IMR-90 (cell line): ENCODE measurements around the gene DCHS1. TPM values are rescaled to one million over a fixed set of nuclear protein-coding genes. Genes with fewer than 3 reads are reported as not detected.

Experiments used
- ATAC-seq: fragments of 200-7000 bp; cut with Tn5 transposase; 2 replicates; pipeline ENCODE4 v1.9.1; 2020; ENCODE audit warnings: low read depth, mild to moderate bottlenecking, moderate library complexity
- BruUV-seq: library from RNA; stranded (reverse); fragments of 400-500 nt; replicated peaks from 2 replicates; lab custom pipeline; 2021; lab: Mats Ljungman, UMichigan
- CTCF ChIA-PET: fragments of 300-600 bp; formaldehyde crosslinking; extraction: SDS; loops from one replicate; lab custom pipeline; 2021; ENCODE audit warnings: antibody characterized with exemption; lab: Yijun Ruan, JAX
- POLR2A ChIA-PET: fragments of 300-600 bp; sonication (Branson Sonifier 250); formaldehyde crosslinking; loops from one replicate; lab custom pipeline; 2022; ENCODE audit warnings: antibody characterized with exemption; ENCODE audit not compliant: unreplicated experiment; lab: Charles Lee
- DNase-seq: peaks from one replicate; pipeline ENCODE4 v3.0.0; 2013
- H2AFZ ChIP-seq: replicated peaks from 2 replicates; pipeline ENCODE3; 2013; ENCODE audit warnings: low read length, mild to moderate bottlenecking; ENCODE audit not compliant: poor library complexity
- H2AK5ac ChIP-seq: 2 replicates; pipeline ENCODE4 v1.6.1; 2013; ENCODE audit warnings: low read depth, low read length, inconsistent platforms
- H2AK9ac ChIP-seq: replicated peaks from 2 replicates; pipeline ENCODE3; 2013; ENCODE audit warnings: mild to moderate bottlenecking, low read depth, low read length, moderate library complexity; ENCODE audit not compliant: poor library complexity
- H2BK120ac ChIP-seq: 2 replicates; pipeline ENCODE4 v1.6.1; 2013; ENCODE audit warnings: low read depth, low read length, inconsistent platforms
- H2BK15ac ChIP-seq: 3 replicates; pipeline ENCODE4 v1.6.1; 2013; ENCODE audit warnings: low read depth, low read length, inconsistent platforms
- H2BK20ac ChIP-seq: 2 replicates; pipeline ENCODE4 v1.6.1; 2013; ENCODE audit warnings: low read depth, mild to moderate bottlenecking, inconsistent platforms, low read length, moderate library complexity
- H2BK5ac ChIP-seq: 2 replicates; pipeline ENCODE4 v1.6.1; 2013; ENCODE audit warnings: mild to moderate bottlenecking, low read depth, low read length, inconsistent platforms; ENCODE audit not compliant: poor library complexity, severe bottlenecking
- H3K14ac ChIP-seq: replicated peaks from 2 replicates; pipeline ENCODE4 v1.6.1; 2013; ENCODE audit warnings: low read depth, low read length, inconsistent platforms
- H3K18ac ChIP-seq: 2 replicates; pipeline ENCODE4 v1.6.1; 2013; ENCODE audit warnings: low read depth, low read length, control low read depth
- H3K23ac ChIP-seq: 2 replicates; pipeline ENCODE4 v1.6.1; 2013; ENCODE audit warnings: low read depth, low read length, inconsistent platforms
- H3K27ac ChIP-seq: 2 replicates; pipeline ENCODE4 v1.5.1; 2013; ENCODE audit warnings: mild to moderate bottlenecking, control low read depth, low read length; ENCODE audit not compliant: insufficient read depth
- H3K27me3 ChIP-seq: 2 replicates; pipeline ENCODE4 v1.6.1; 2013; ENCODE audit warnings: low read length; ENCODE audit not compliant: control insufficient read depth, insufficient read depth
- H3K36me3 ChIP-seq: 2 replicates; pipeline ENCODE4 v1.6.1; 2013; ENCODE audit warnings: low read length, mixed read lengths; ENCODE audit not compliant: control insufficient read depth, insufficient read depth
- H3K4ac ChIP-seq: 2 replicates; pipeline ENCODE4 v1.6.1; 2013; ENCODE audit warnings: low read depth, low read length, inconsistent platforms
- H3K4me1 ChIP-seq: 2 replicates; pipeline ENCODE4 v1.6.1; 2013; ENCODE audit warnings: low read length, mixed read lengths; ENCODE audit not compliant: control insufficient read depth, insufficient read depth
- H3K4me2 ChIP-seq: 2 replicates; pipeline ENCODE4 v1.6.1; 2013; ENCODE audit warnings: low read depth, mild to moderate bottlenecking, control low read depth, low read length, moderate library complexity
- H3K4me3 ChIP-seq: 2 replicates; pipeline ENCODE4 v1.5.1; 2013; ENCODE audit warnings: low read depth, mild to moderate bottlenecking, control low read depth, low read length, moderate library complexity; ENCODE audit not compliant: insufficient read depth
- H3K56ac ChIP-seq: 2 replicates; pipeline ENCODE4 v1.6.1; 2013; ENCODE audit warnings: low read length, inconsistent platforms; ENCODE audit not compliant: insufficient read depth; ENCODE audit errors: extremely low read depth
- H3K79me1 ChIP-seq, 2 experiments: 2 replicates each; pipeline ENCODE4 v1.6.1; 2013; ENCODE audit warnings: low read length in 2 of 2, inconsistent platforms in 1 of 2, low read depth in 1 of 2
- H3K9ac ChIP-seq: 2 replicates; pipeline ENCODE4 v1.6.1; 2013; ENCODE audit warnings: low read depth, low read length, control low read depth
- H3K9me1 ChIP-seq: 2 replicates; pipeline ENCODE4 v1.6.1; 2013; ENCODE audit warnings: low read length, inconsistent platforms; ENCODE audit not compliant: insufficient read depth
- H3K9me3 ChIP-seq: 2 replicates; pipeline ENCODE4 v1.6.1; 2013; ENCODE audit warnings: low read length; ENCODE audit not compliant: control insufficient read depth, insufficient read depth
- H4K20me1 ChIP-seq: 2 replicates; pipeline ENCODE4 v1.6.1; 2013; ENCODE audit warnings: low read length, inconsistent platforms; ENCODE audit not compliant: insufficient read depth
- H4K5ac ChIP-seq: 2 replicates; pipeline ENCODE4 v1.6.1; 2013; ENCODE audit warnings: mild to moderate bottlenecking, low read depth, low read length, control low read depth
- H4K8ac ChIP-seq, 2 experiments: 2 replicates each; pipeline ENCODE4 v1.6.1; 2013; ENCODE audit warnings: low read depth in 2 of 2, low read length in 2 of 2, control low read depth in 1 of 2, inconsistent platforms in 1 of 2
- H4K91ac ChIP-seq: 2 replicates; pipeline ENCODE4 v1.6.1; 2013; ENCODE audit warnings: low read depth, low read length, inconsistent platforms; ENCODE audit not compliant: insufficient read depth
- BHLHE40 ChIP-seq: fragments of 150-350 bp; IDR thresholded peaks from 2 replicates; pipeline ENCODE4 v1.6.1; 2016; ENCODE audit warnings: mild to moderate bottlenecking, low read depth, low read length
- CEBPB ChIP-seq: IDR thresholded peaks from 2 replicates; pipeline ENCODE4 v1.6.1; 2012; ENCODE audit warnings: low read depth, low read length, improper control_type of control experiment
- CHD1 ChIP-seq: IDR thresholded peaks from 2 replicates; pipeline ENCODE4 v1.6.1; 2012; ENCODE audit warnings: low read depth, low read length, improper control_type of control experiment
- NFE2L2 ChIP-seq: fragments of 150-350 bp; IDR thresholded peaks from 2 replicates; pipeline ENCODE4 v1.6.1; 2016; ENCODE audit warnings: low read depth, mild to moderate bottlenecking, low read length
- POLR2A ChIP-seq: IDR thresholded peaks from 2 replicates; pipeline ENCODE4 v1.6.1; 2012; ENCODE audit warnings: mild to moderate bottlenecking, low read depth, low read length
- RAD21 ChIP-seq: IDR thresholded peaks from 2 replicates; pipeline ENCODE4 v1.6.1; 2012; ENCODE audit warnings: low read length, improper control_type of control experiment
- RCOR1 ChIP-seq: IDR thresholded peaks from 2 replicates; pipeline ENCODE4 v1.6.1; 2012; ENCODE audit warnings: mild to moderate bottlenecking, low read length, improper control_type of control experiment; ENCODE audit not compliant: insufficient replicate concordance
- SMC3 ChIP-seq: fragments of 150-350 bp; IDR thresholded peaks from 2 replicates; pipeline ENCODE4 v1.6.1; 2016; ENCODE audit warnings: low read depth, mild to moderate bottlenecking, antibody characterized with exemption, low read length, moderate library complexity
- WGBS, 2 experiments: methylation state at CpG; one replicate each; pipeline versions ENCODE4 v1.1.5 to v1.1.7; 2013; ENCODE audit warnings: missing lambda C conversion rate in 2 of 2; ENCODE audit not compliant: insufficient read length in 1 of 2; ENCODE audit errors: extremely low coverage in 2 of 2; 5-methylcytosine and 5-hydroxymethylcytosine counted together
- dilution Hi-C: fragments of 300-500 bp; cut with HindIII; formaldehyde crosslinking; loops from one replicate; pipeline ENCODE4 v1.14.3; 2018; ENCODE audit warnings: low sequenced_read_pairs; ENCODE audit not compliant: unreplicated experiment
- in situ Hi-C: fragments of 300-500 bp; cut with MboI; formaldehyde crosslinking; loops from 3 replicates; pipeline ENCODE4 v1.14.3; 2019; ENCODE audit warnings: low sequenced_read_pairs, inconsistent platforms, mixed read lengths
- intact Hi-C: fragments of 100-400 bp; cut with micrococcal nuclease; formaldehyde crosslinking; loops from 2 replicates; pipeline ENCODE4 v1.10.0; 2022
- polyA plus RNA-seq, 3 experiments: library from polyadenylated mRNA; depleted of rRNA; stranded (reverse); fragments of >200 nt; gene quantifications; 2 replicates each; pipeline ENCODE4 v1.2.3, GENCODE V29; 2012; ENCODE audit warnings: low replicate concordance in 1 of 3
- total RNA-seq: library from RNA; depleted of rRNA; stranded (reverse); fragments of >200 nt; gene quantifications from 2 replicates; pipeline ENCODE4 v1.2.3, GENCODE V29; 2012
- TF ChIP-seq, protein P1 (sequence below): fragments of 150-350 bp; IDR thresholded peaks from 2 replicates; pipeline ENCODE4 v1.6.1; 2017; ENCODE audit warnings: mild to moderate bottlenecking, antibody characterized with exemption, low read length, low read depth
- TF ChIP-seq, protein P2 (sequence below): conservative IDR thresholded peaks from 2 replicates; pipeline ENCODE4 v1.5.1; 2012; ENCODE audit warnings: mild to moderate bottlenecking, low read depth, low read length, improper control_type of control experiment

The DCHS1 gene
- total and polyA plus RNA-seq, 2 of the 4 experiments (the other 2 are of a cell fraction): 1.4 to 3.3 TPM

DNA sequence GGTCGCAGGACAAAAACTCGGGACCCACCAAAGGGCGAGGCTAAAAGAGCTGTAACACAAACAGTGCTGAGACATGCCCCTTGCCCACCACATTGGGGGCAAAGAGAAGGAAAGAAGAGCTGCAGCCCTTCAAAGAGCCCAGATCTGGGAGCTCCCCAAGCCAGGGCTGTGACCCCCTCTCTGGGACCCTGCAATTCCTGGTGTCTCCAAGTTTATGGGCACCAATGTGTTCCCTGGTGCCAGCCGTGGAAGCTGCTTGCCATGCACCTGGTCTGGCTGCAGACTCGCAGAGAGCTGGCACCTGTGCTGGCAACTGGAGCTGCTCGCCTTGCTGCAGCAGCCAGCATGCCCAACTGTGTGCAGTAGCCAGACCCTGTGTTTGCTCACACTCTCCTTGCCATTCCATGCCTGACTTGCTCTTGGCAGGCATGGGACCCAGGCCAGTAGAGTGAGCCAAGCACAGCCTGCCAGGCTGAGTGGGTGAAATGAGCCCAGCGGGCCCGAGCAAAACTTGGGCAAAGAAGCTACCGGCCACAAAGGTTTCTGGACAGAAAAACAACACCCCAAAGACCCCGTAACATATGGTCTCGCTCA lies 68.2 kb downstream of the DCHS1 start:
- no peaks in the 10 kb centered on the region for H3K27me3 ChIP-seq
- no peak overlapping the region for H2BK20ac ChIP-seq
- no peak overlapping the region for H2AK5ac ChIP-seq
- no peak overlapping the region for H3K4ac ChIP-seq
- ChIA-PET POLR2A (no interaction called here), CTCF (no interaction called here)
- no peaks in the 10 kb centered on the region for H3K9me1 ChIP-seq
- H3K27ac ChIP-seq: no peak overlapping the region
- no peak overlapping the region for H3K4me2 ChIP-seq
- H2BK5ac ChIP-seq: no peak overlapping the region
- H3K56ac ChIP-seq: no peak overlapping the region
- H2AK9ac ChIP-seq: no peak overlapping the region
- intact Hi-C loops: no loop called here
- no peak overlapping the region for H3K23ac ChIP-seq
- H3K36me3 ChIP-seq: peaks cover 5% of the 10 kb centered on the region; the same call in 1 of the 2 replicates
- no peak overlapping the region for H3K14ac ChIP-seq
- no peak overlapping the region for H3K18ac ChIP-seq
- BruUV-seq: no TSS peak
- ATAC-seq (no peak), DNase-seq (no peak)
- no peak overlapping the region for H2BK15ac ChIP-seq
- no peak overlapping the region for H2AFZ ChIP-seq
- TF ChIP-seq CEBPB (no peak), NFE2L2 (no peak), RAD21 (no peak), BHLHE40 (no peak), CHD1 (no peak), RCOR1 (no peak), POLR2A (no peak), SMC3 (no peak)
- TF ChIP-seq, protein P1, sequence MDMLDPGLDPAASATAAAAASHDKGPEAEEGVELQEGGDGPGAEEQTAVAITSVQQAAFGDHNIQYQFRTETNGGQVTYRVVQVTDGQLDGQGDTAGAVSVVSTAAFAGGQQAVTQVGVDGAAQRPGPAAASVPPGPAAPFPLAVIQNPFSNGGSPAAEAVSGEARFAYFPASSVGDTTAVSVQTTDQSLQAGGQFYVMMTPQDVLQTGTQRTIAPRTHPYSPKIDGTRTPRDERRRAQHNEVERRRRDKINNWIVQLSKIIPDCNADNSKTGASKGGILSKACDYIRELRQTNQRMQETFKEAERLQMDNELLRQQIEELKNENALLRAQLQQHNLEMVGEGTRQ: no peak
- TF ChIP-seq, protein P2, sequence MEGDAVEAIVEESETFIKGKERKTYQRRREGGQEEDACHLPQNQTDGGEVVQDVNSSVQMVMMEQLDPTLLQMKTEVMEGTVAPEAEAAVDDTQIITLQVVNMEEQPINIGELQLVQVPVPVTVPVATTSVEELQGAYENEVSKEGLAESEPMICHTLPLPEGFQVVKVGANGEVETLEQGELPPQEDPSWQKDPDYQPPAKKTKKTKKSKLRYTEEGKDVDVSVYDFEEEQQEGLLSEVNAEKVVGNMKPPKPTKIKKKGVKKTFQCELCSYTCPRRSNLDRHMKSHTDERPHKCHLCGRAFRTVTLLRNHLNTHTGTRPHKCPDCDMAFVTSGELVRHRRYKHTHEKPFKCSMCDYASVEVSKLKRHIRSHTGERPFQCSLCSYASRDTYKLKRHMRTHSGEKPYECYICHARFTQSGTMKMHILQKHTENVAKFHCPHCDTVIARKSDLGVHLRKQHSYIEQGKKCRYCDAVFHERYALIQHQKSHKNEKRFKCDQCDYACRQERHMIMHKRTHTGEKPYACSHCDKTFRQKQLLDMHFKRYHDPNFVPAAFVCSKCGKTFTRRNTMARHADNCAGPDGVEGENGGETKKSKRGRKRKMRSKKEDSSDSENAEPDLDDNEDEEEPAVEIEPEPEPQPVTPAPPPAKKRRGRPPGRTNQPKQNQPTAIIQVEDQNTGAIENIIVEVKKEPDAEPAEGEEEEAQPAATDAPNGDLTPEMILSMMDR: no peak
- no peaks in the 10 kb centered on the region; a peak in 1 of 4 replicates for H3K79me1 ChIP-seq
- H2BK120ac ChIP-seq: no peak overlapping the region
- H4K5ac ChIP-seq: no peak overlapping the region
- 96% methylated on average over 6 of the region's 11 CpGs; no CpG with 5 or more reads in 1 of the 2 experiments for WGBS, 2 experiments
- no peak overlapping the region for H4K8ac ChIP-seq
- in situ Hi-C loops: no loop called here
- peaks cover 2% of the 10 kb centered on the region; the same call in 1 of the 2 replicates for H3K9me3 ChIP-seq
- H4K20me1 ChIP-seq: no peaks in the 10 kb centered on the region; the same call in 1 of the 2 replicates
- dilution Hi-C loops: no loop called here
- H4K91ac ChIP-seq: no peak overlapping the region
- H3K4me3 ChIP-seq: no peak overlapping the region
- H3K9ac ChIP-seq: no peak overlapping the region
- no peaks in the 10 kb centered on the region for H3K4me1 ChIP-seq
